ENCODE measurements around the gene TMEM53.
"Not testable (repeated sequence)": the region's sequence is repeated elsewhere in the genome, so short reads cannot be mapped to it uniquely, and the experiment has no call there.

Gene TMEM53

GRCh38 chr1:44707959-44708831 is 33.9 kb upstream of the TMEM53 start:
- H3K27me3 Mint-ChIP-seq = peaks cover 43% of the 10 kb centered on the region
- CTCF ChIA-PET = interaction anchor here (0.9 to 1.7 kb wide), 2 partner anchors 9 to 14 kb away, joined by 4 to 7 read pairs; no protein-coding TSS in a partner anchor
- no peak overlapping the region for H3K27ac Mint-ChIP-seq
- no peaks in the 10 kb centered on the region for H3K36me3 Mint-ChIP-seq
- H3K4me3 Mint-ChIP-seq = peak overlapping the region; percentile 1
- no peaks in the 10 kb centered on the region for H3K9me3 Mint-ChIP-seq
- peaks cover 10% of the 10 kb centered on the region for H3K4me1 Mint-ChIP-seq
- peak; percentile 55 for DNase-seq

DNA sequence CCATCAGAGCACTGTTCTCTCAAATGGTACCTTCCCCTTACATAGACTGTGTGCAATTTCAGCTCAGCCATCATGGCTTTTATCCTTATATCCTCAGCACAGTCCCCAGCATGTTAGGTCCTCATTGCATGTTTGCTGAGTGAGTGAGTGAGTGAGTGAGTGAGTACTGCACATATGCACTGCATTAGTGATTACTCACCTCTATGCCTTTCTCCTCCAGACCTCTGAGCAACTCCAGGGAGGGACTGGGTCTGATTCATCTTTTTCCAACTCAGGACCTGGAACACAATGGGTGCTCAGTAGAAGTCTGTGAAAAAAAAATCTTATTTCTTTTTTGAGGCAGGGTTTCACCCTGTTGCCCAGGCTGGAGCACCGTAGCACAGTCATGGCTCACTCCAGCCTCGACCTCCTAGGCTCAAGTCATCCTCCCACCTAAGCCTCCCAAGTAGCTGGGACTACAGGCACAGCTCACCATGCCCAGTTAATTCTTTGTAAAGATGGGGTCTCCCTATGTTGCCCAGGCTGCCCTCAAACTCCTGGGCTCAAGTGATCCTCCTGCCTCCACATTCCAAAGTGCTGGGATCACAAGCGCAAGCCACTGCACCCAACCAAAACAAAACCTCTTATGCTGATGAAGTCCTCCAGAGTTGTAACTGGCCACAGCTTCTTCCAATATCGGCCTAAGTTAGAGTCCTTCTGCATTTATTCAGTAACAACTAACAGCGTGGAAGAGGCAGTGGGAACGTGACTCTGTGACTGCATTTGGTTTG is 33.0 kb upstream of the TMEM53 start:
- peaks cover 10% of the 10 kb centered on the region for H3K4me1 Mint-ChIP-seq
- no peaks in the 10 kb centered on the region for H3K36me3 Mint-ChIP-seq
- no peak overlapping the region for H3K27ac Mint-ChIP-seq
- DNase-seq = no peak
- H3K27me3 Mint-ChIP-seq = peaks cover 34% of the 10 kb centered on the region
- H3K4me3 Mint-ChIP-seq = no peak overlapping the region
- CTCF ChIA-PET = interaction anchor here (0.6 to 2.0 kb wide), 9 partner anchors 10 to 55 kb away, joined by 3 to 9 read pairs (median 4); partner anchors contain the start of genes ARMH1 and RNU5D-1
- no peaks in the 10 kb centered on the region for H3K9me3 Mint-ChIP-seq

DNA sequence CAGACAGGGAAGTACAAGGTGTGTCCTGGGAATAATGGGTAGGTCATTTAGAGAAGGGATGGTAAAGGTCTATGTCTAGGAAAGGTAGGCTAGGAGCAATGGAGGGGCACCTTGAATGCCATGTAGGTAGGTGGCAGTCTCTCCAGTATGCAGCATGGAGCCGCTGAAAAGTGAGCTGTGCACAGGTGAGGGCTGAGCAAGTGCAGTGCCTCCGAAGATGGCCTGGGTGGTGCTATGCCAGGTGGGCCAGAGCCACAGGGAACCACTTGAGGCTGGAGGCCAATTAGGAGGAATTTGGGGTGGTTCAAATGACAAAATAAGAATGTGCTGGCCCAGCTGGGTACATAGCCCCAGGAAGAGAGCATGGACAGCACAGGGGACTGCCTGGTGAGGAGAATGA is 31.7 kb upstream of the TMEM53 start:
- Mint-ChIP-seq H3K9me3 (no peaks in the 10 kb centered on the region), H3K27ac (no peak overlapping the region), H3K27me3 (peaks cover 27% of the 10 kb centered on the region), H3K4me1 (peaks cover 10% of the 10 kb centered on the region), H3K4me3 (no peak overlapping the region), H3K36me3 (no peaks in the 10 kb centered on the region)
- CTCF ChIA-PET = interaction anchor here (1.4 to 2.0 kb wide), 3 partner anchors 14 to 22 kb away, joined by 4 to 7 read pairs (median 6); no protein-coding TSS in a partner anchor
- no peak for DNase-seq

DNA sequence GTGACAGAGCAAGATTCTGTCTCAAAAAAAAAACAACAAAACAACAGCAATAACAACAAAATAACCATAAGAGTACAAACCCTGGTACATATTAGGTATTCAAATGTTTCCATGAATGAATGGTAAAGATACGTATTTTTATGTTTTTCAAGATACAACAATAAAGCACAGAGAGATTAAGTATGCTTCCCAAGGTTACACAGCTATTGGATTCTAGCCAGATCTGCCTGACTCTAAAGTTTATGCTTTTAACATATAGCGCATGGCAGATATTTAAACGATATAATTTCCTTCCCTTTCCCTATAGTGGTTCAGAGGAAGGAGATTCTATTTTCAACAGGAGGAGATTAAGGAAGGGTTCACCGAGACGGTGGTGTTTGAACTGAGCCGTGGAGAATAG is 31.2 kb upstream of the TMEM53 start:
- Mint-ChIP-seq H3K27ac (no peak overlapping the region), H3K27me3 (peaks cover 23% of the 10 kb centered on the region), H3K36me3 (no peaks in the 10 kb centered on the region), H3K4me3 (no peak overlapping the region), H3K4me1 (peaks cover 10% of the 10 kb centered on the region), H3K9me3 (no peaks in the 10 kb centered on the region)
- CTCF ChIA-PET = interaction anchor here (0.6 to 2.0 kb wide), 2 partner anchors 23 to 173 kb away, joined by 3 to 4 read pairs; no protein-coding TSS in a partner anchor
- no peak for DNase-seq

GRCh38 chr1:44701141-44701573 is 26.9 kb upstream of the TMEM53 start:
- CTCF ChIA-PET = interaction anchor here (2.0 kb wide), 1 partner anchor 48 kb away, joined by 7 read pairs; no protein-coding TSS in a partner anchor
- H3K27ac Mint-ChIP-seq = no peak overlapping the region

DNA sequence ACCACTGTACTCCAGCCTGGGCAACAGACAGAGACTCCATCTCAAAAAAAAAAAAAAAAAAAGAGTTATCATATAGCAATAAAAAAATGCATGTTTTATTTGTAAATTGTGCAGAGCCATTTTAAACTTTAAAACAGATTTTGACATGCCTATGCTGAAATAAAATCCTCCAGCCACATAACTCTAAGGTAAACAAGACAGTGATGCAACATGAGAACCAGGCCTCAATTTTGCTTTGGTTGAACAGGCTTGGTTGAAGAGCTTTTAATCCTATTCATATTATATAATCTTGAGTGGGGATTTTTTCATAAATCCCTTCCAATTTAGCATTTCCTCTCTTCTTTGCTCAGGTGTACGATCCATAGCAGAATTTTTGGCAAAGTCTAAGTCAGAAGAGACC is 26.3 kb upstream of the TMEM53 start:
- H3K4me1 Mint-ChIP-seq = peaks cover 15% of the 10 kb centered on the region
- no peak for DNase-seq
- no peak overlapping the region for H3K4me3 Mint-ChIP-seq
- H3K27ac Mint-ChIP-seq = no peak overlapping the region
- H3K27me3 Mint-ChIP-seq = peaks cover 3% of the 10 kb centered on the region
- H3K9me3 Mint-ChIP-seq = no peaks in the 10 kb centered on the region
- CTCF ChIA-PET = interaction anchor here (2.0 kb wide), 1 partner anchor 48 kb away, joined by 7 read pairs; no protein-coding TSS in a partner anchor
- peaks cover 1% of the 10 kb centered on the region for H3K36me3 Mint-ChIP-seq

More at GRCh38 chr1:44701141-44701573, 26.9 kb upstream of the TMEM53 start:
- Mint-ChIP-seq H3K36me3 (peaks cover 1% of the 10 kb centered on the region), H3K27me3 (peaks cover 3% of the 10 kb centered on the region), H3K9me3 (no peaks in the 10 kb centered on the region), H3K4me1 (peaks cover 15% of the 10 kb centered on the region), H3K4me3 (no peak overlapping the region)
- DNase-seq = no peak

- not testable (repeated sequence) for H3K4me3 Mint-ChIP-seq, H3K9me3 Mint-ChIP-seq, H3K27ac Mint-ChIP-seq, H3K27me3 Mint-ChIP-seq, DNase-seq, H3K36me3 Mint-ChIP-seq
- CTCF ChIA-PET = interaction anchor here (2.0 kb wide), 1 partner anchor 47 kb away, joined by 7 read pairs; no protein-coding TSS in a partner anchor
- H3K4me1 Mint-ChIP-seq = peaks cover 15% of the 10 kb centered on the region
Measured at GRCh38 chr1:44699375-44699774, 25.1 kb upstream of the TMEM53 start.

GRCh38 chr1:44698138-44698537 is 23.9 kb upstream of the TMEM53 start:
- CTCF ChIA-PET = interaction anchor here (2.0 kb wide), 2 partner anchors 9 to 45 kb away, joined by 7 to 9 read pairs; no protein-coding TSS in a partner anchor
- no peaks in the 10 kb centered on the region for H3K9me3 Mint-ChIP-seq
- peaks cover 3% of the 10 kb centered on the region for H3K27me3 Mint-ChIP-seq
- H3K27ac Mint-ChIP-seq = no peak overlapping the region
- peaks cover 15% of the 10 kb centered on the region for H3K4me1 Mint-ChIP-seq
- DNase-seq = no peak
- H3K36me3 Mint-ChIP-seq = peaks cover 1% of the 10 kb centered on the region
- H3K4me3 Mint-ChIP-seq = no peak overlapping the region

DNA sequence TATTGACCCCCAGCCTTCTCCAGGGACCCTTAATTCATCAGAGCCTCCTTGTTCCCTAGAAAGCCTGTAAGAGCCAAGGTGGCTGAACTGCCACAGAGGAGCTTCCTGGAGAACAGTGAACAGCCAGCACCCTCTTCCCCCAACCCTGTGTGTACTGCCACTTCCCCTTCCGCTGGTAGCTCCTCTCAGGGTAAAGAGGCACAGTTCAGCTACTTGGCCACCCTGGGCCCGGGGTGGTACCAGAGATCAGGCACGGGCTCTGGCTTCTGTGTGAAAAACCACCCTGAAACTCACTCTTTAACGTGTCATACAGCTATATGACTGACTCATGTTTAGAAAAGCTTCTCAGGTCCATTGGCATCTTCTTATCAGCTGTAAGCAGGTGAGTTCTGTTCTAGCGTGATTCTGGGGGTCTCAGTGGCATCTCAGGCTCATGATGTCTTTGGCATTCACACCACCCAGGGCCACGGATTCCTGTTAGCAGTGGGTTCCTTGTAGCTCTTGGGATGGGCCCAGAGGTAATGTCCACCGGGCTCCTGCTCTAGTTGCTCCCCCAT is 22.6 kb upstream of the TMEM53 start:
- peaks cover 15% of the 10 kb centered on the region for H3K4me1 Mint-ChIP-seq
- peak; percentile 61 for DNase-seq
- peaks cover 3% of the 10 kb centered on the region for H3K27me3 Mint-ChIP-seq
- no peaks in the 10 kb centered on the region for H3K9me3 Mint-ChIP-seq
- CTCF ChIA-PET = interaction anchor here (1.0 to 2.0 kb wide), 6 partner anchors 10 to 44 kb away, joined by 3 to 9 read pairs (median 5); partner anchors contain the start of gene RNU5D-1
- no peak overlapping the region for H3K4me3 Mint-ChIP-seq
- peak overlapping the region; percentile 63 for H3K27ac Mint-ChIP-seq
- peaks cover 1% of the 10 kb centered on the region for H3K36me3 Mint-ChIP-seq

GRCh38 chr1:44696101-44696500 is 21.8 kb upstream of the TMEM53 start:
- Mint-ChIP-seq H3K4me1 (peaks cover 15% of the 10 kb centered on the region), H3K9me3 (no peaks in the 10 kb centered on the region), H3K27ac (no peak overlapping the region), H3K4me3 (no peak overlapping the region), H3K36me3 (peaks cover 1% of the 10 kb centered on the region), H3K27me3 (peaks cover 8% of the 10 kb centered on the region)
- CTCF ChIA-PET = interaction anchor here (0.8 to 1.7 kb wide), 5 partner anchors 14 to 41 kb away, joined by 3 to 6 read pairs (median 3); partner anchors contain the start of gene RNU5D-1
- no peak for DNase-seq

DNA sequence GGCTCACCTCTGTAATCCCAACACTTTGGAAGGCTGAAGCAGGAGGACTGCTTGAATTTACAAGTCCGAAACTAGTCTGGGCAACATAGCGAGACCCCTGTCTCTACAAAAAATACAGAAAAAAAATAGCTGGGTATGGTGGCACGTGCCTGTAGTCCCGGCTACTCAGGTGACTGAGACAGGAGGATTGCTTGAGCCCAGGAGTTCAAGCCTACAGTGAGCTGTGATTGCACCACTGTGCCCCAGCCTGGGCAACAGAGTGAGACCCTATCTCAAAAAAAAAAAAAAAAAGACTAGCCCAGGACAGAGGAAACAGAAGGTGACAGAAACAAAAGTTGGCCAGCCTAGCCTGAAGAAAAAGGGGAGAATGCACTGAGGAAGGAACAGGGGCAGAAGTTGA is 21.4 kb upstream of the TMEM53 start:
- no peak for DNase-seq
- Mint-ChIP-seq H3K4me3 (no peak overlapping the region), H3K9me3 (no peaks in the 10 kb centered on the region), H3K4me1 (peaks cover 15% of the 10 kb centered on the region), H3K27ac (no peak overlapping the region), H3K36me3 (peaks cover 1% of the 10 kb centered on the region), H3K27me3 (peaks cover 9% of the 10 kb centered on the region)
- CTCF ChIA-PET = interaction anchor here (0.7 to 0.8 kb wide), 2 partner anchors 14 to 85 kb away, joined by 3 read pairs; no protein-coding TSS in a partner anchor

DNA sequence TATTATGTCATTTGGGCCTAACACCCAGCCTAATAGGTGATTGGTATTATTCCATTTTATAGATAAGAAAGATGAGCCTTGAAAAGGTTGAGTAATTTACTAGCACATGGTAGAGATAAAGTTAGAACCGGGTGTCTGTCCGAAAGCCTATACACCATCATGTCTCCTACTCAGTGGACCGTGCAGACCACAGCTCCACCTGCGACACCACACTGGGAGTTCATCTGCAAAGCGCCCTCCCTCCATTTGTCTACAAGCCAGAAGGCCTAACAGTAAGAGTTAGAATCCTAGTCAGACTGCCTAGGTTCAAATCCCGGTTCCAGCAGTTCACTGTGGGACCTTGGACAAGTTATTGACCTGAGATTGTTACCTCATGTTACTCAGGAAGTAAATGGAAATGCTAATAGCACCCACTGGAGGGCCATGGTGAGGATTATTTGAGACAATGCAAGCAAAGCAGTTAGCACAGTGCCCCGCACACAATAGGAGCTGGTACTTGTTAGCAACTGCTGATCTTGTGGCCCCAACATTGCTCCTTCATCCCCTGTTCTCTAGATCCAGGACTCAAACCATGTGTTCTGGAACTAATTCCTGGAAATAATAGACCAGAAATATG is 20.7 kb upstream of the TMEM53 start:
- no peaks in the 10 kb centered on the region for H3K9me3 Mint-ChIP-seq

DNA sequence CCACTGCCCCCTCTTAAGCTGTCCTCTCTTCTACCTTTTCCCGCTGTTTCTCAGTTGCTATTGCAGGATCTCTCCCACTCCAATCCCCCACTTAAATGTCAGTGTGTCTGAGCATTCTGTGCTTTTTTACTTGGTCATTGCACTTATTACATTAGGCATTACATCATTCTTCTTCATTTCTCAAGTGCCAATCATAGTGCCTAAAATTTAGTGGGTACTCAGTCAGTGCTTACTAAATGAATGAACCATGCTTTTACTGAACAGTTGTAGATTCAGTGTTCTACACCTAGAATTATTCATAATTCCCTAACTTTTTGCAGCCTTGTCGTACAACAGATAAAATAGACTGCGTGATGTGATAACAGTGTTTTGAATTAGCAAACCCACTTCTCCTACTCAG is 19.6 kb upstream of the TMEM53 start:
- peaks cover 9% of the 10 kb centered on the region for H3K27me3 Mint-ChIP-seq

More for the DNA sequence above, 20.7 kb upstream of the TMEM53 start:
- peaks cover under 1% of the 10 kb centered on the region for H3K36me3 Mint-ChIP-seq
- peaks cover 15% of the 10 kb centered on the region for H3K4me1 Mint-ChIP-seq
- no peak overlapping the region for H3K4me3 Mint-ChIP-seq
- no peak for DNase-seq
- H3K27me3 Mint-ChIP-seq = peaks cover 9% of the 10 kb centered on the region
- H3K27ac Mint-ChIP-seq = no peak overlapping the region
- CTCF ChIA-PET = interaction anchor here (0.7 kb wide), 1 partner anchor 86 kb away, joined by 3 read pairs; no protein-coding TSS in a partner anchor

More for the DNA sequence above, 19.6 kb upstream of the TMEM53 start:
- CTCF ChIA-PET = no interaction called here
- Mint-ChIP-seq H3K4me3 (no peak overlapping the region), H3K27ac (no peak overlapping the region), H3K9me3 (no peaks in the 10 kb centered on the region), H3K36me3 (no peaks in the 10 kb centered on the region), H3K4me1 (peaks cover 15% of the 10 kb centered on the region)
- no peak for DNase-seq

All from activated naive CD4-positive, alpha-beta T cell treated with anti-CD3 and anti-CD28 coated beads, Interleukin-2, amount 10 ng/mL, durations not matched to agents 7 days and 5 days (primary cell).